Astrocyte (in vitro differentiated cells and primary cell): ENCODE measurements around the gene SH3BP2. TPM values are rescaled to one million over a fixed set of nuclear protein-coding genes. Genes with fewer than 3 reads are reported as not detected.

Experiments used
- DNase-seq: peaks from one replicate; pipeline ENCODE4 v3.0.0-alpha.2; 2010; ENCODE audit warnings: low read depth
- FAIRE-seq: peaks from 2 replicates; lab custom pipeline; 2011; peaks lifted over from hg19 to GRCh38; lab: Jason Lieb, UNC
- H2AFZ ChIP-seq: 2 replicates; pipeline ENCODE4 v1.6.0; 2012; ENCODE audit warnings: low read depth, low read length, inconsistent platforms
- H3K27ac ChIP-seq: 2 replicates; pipeline ENCODE4 v1.5.1; 2011; ENCODE audit warnings: low read depth, low read length, inconsistent platforms
- H3K27me3 ChIP-seq: 2 replicates; pipeline ENCODE4 v1.6.0; 2011; ENCODE audit warnings: low read length, inconsistent platforms; ENCODE audit not compliant: insufficient read depth
- H3K36me3 ChIP-seq: 2 replicates; pipeline ENCODE4 v1.5.1; 2011; ENCODE audit warnings: low read length, inconsistent platforms; ENCODE audit not compliant: insufficient read depth
- H3K4me1 ChIP-seq: 2 replicates; pipeline ENCODE4 v1.5.1; 2011; ENCODE audit warnings: low read length, inconsistent platforms; ENCODE audit not compliant: insufficient read depth
- H3K4me2 ChIP-seq: 2 replicates; pipeline ENCODE4 v1.6.0; 2012; ENCODE audit warnings: low read length, inconsistent platforms
- H3K4me3 ChIP-seq: 2 replicates; pipeline ENCODE4 v1.5.1; 2011; ENCODE audit warnings: low read depth, mild to moderate bottlenecking, low read length, inconsistent platforms; ENCODE audit not compliant: insufficient read depth
- H3K79me2 ChIP-seq: 2 replicates; pipeline ENCODE4 v1.6.0; 2012; ENCODE audit warnings: mild to moderate bottlenecking, low read length, inconsistent platforms; ENCODE audit not compliant: insufficient read depth
- H3K9ac ChIP-seq: 2 replicates; pipeline ENCODE4 v1.6.0; 2012; ENCODE audit warnings: mild to moderate bottlenecking, low read length, inconsistent platforms
- H3K9me3 ChIP-seq: 2 replicates; pipeline ENCODE4 v1.5.1; 2012; ENCODE audit warnings: low read depth, mild to moderate bottlenecking, low read length, inconsistent platforms; ENCODE audit not compliant: insufficient read depth
- H4K20me1 ChIP-seq: 2 replicates; pipeline ENCODE4 v1.6.0; 2012; ENCODE audit warnings: low read length, inconsistent platforms; ENCODE audit not compliant: insufficient read depth
- H3K27ac Mint-ChIP-seq: one replicate; pipeline ENCODE4 v1.8.0; 2021; ENCODE audit warnings: mild to moderate bottlenecking, mixed read lengths; ENCODE audit not compliant: unreplicated experiment
- H3K27me3 Mint-ChIP-seq: one replicate; pipeline ENCODE4 v1.8.0; 2021; ENCODE audit warnings: low read depth, mixed read lengths; ENCODE audit not compliant: unreplicated experiment
- H3K36me3 Mint-ChIP-seq: one replicate; pipeline ENCODE4 v1.8.0; 2021; ENCODE audit warnings: low read depth, mixed read lengths; ENCODE audit not compliant: unreplicated experiment
- H3K4me1 Mint-ChIP-seq: one replicate; pipeline ENCODE4 v1.8.0; 2021; ENCODE audit warnings: low read depth, mixed read lengths; ENCODE audit not compliant: unreplicated experiment
- H3K4me3 Mint-ChIP-seq: one replicate; pipeline ENCODE4 v1.8.0; 2021; ENCODE audit warnings: mild to moderate bottlenecking, moderate library complexity, mixed read lengths; ENCODE audit not compliant: unreplicated experiment
- H3K9me3 Mint-ChIP-seq: one replicate; pipeline ENCODE4 v1.8.0; 2021; ENCODE audit warnings: mild to moderate bottlenecking, mixed read lengths; ENCODE audit not compliant: unreplicated experiment
- CTCF ChIP-seq: IDR thresholded peaks from 2 replicates; pipeline ENCODE4 v1.5.1; 2011; ENCODE audit warnings: low read depth, mild to moderate bottlenecking, inconsistent platforms, low read length, moderate library complexity; ENCODE audit not compliant: insufficient read depth
- EZH2 ChIP-seq: IDR thresholded peaks from 2 replicates; pipeline ENCODE4 v1.6.1; 2012; ENCODE audit warnings: mild to moderate bottlenecking, low read length, inconsistent platforms; ENCODE audit not compliant: insufficient read depth
- total RNA-seq: library from RNA; stranded (reverse); gene quantifications from 2 replicates; pipeline ENCODE4 v1.2.1, GENCODE V29; 2021

SH3BP2 gene
- total RNA-seq, 1 donor from 2014 or later, result 33.7 TPM

GRCh38 chr4:2824836-2825381 is 32.0 kb downstream of the SH3BP2 start:
- H3K9me3 Mint-ChIP-seq, result no peaks in the 10 kb centered on the region

GRCh38 chr4:2825740-2826139 is 32.9 kb downstream of the SH3BP2 start:
- no peak for FAIRE-seq
- no peaks in the 10 kb centered on the region for H3K27me3 Mint-ChIP-seq
- H3K36me3 Mint-ChIP-seq, result peaks cover 14% of the 10 kb centered on the region
- H3K9ac ChIP-seq, result no peak overlapping the region
- no peak overlapping the region for H3K27ac Mint-ChIP-seq
- no peaks in the 10 kb centered on the region for H3K9me3 Mint-ChIP-seq
- peaks cover 6% of the 10 kb centered on the region for H3K36me3 ChIP-seq
- no peak overlapping the region for H2AFZ ChIP-seq
- peaks cover 45% of the 10 kb centered on the region for H4K20me1 ChIP-seq
- H3K4me2 ChIP-seq, result no peak overlapping the region
- H3K4me1 ChIP-seq, result peaks cover 6% of the 10 kb centered on the region
- DNase-seq, result no peak
- no peak overlapping the region for H3K4me3 Mint-ChIP-seq
- no peak overlapping the region for H3K4me3 ChIP-seq
- no peaks in the 10 kb centered on the region for H3K9me3 ChIP-seq
- no peak for TF ChIP-seq EZH2
- no peak for TF ChIP-seq CTCF
- H3K27me3 ChIP-seq, result no peaks in the 10 kb centered on the region
- H3K79me2 ChIP-seq, result peaks cover 11% of the 10 kb centered on the region
- no peaks in the 10 kb centered on the region for H3K4me1 Mint-ChIP-seq
- no peak overlapping the region for H3K27ac ChIP-seq

More at GRCh38 chr4:2824836-2825381, 32.0 kb downstream of the SH3BP2 start:
- H3K36me3 ChIP-seq, result peaks cover 6% of the 10 kb centered on the region
- Mint-ChIP-seq H3K36me3 (peaks cover 14% of the 10 kb centered on the region), H3K27ac (no peak overlapping the region), H3K4me3 (no peak overlapping the region), H3K27me3 (no peaks in the 10 kb centered on the region), H3K4me1 (no peaks in the 10 kb centered on the region)
- no peaks in the 10 kb centered on the region for H3K27me3 ChIP-seq
- peaks cover 52% of the 10 kb centered on the region for H4K20me1 ChIP-seq
- DNase-seq, result no peak
- no peak for TF ChIP-seq CTCF
- no peak for TF ChIP-seq EZH2
- no peak overlapping the region for H2AFZ ChIP-seq
- no peak overlapping the region for H3K4me3 ChIP-seq
- H3K79me2 ChIP-seq, result peaks cover 19% of the 10 kb centered on the region
- no peak overlapping the region for H3K27ac ChIP-seq
- no peak overlapping the region for H3K4me2 ChIP-seq
- no peaks in the 10 kb centered on the region for H3K9me3 ChIP-seq
- no peak overlapping the region for H3K9ac ChIP-seq
- no peak for FAIRE-seq
- H3K4me1 ChIP-seq, result peaks cover 2% of the 10 kb centered on the region
